NCI-H446 treated with DMSO at 0.1 percent for 48 hours (cell line): ENCODE results near the gene VMAC.

Experiments
- DNase-seq: peaks from one replicate; lab custom pipeline; 2025; lab: John Stamatoyannopoulos, UW

VMAC gene

DNA sequence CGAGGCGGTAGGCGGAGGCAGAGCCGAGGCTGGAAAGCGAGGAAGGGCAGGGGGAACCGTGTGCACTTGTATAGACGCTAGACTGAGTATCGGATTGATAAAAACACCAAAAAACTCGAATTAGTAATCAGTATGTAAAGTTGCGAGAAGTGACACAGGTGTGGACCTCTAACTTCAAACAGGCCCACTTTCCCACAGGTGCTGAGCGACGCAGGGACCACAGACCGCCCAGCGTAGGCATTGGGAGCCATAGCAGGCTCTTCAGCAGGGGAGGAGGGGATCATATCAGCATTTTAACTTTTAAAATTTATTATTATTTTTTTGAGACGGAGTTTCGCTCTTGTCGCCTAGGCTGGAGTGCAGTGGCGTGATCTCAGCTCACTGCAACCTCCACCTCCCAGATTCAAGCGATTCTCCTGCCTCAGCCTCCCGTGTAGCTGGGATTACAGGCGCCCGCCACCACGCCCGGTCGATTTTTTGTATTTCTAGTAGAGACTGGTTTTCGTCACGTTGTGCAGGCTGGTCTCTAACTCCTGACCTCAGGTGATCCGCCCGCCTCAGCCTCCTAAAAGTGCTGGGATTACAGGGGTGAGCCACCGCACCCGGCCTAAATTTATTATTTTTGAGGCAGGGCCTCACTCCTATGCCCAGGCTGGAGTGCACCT lies 574 bp downstream of the VMAC start:
- DNase-seq: no peak

DNA sequence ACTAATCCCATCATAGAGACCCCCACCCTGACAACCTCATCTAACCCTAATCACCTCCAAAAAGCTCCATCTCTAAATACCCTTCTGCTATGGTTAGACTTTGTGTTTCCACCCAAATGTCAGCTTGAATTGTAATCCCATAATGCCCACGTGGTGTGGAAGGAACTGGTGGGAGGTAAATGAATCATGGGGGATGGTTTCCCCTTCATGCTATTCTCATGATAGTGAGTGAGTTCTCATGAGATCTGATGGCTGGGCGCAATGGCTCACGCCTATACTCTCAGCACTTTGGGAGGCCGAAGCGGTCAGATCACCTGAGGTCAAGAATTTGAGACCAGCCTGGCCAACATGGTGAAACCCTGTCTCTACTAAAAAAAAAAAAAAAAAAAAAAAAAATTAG lies 2.6 kb downstream of the VMAC start:
- no peak for DNase-seq

DNA sequence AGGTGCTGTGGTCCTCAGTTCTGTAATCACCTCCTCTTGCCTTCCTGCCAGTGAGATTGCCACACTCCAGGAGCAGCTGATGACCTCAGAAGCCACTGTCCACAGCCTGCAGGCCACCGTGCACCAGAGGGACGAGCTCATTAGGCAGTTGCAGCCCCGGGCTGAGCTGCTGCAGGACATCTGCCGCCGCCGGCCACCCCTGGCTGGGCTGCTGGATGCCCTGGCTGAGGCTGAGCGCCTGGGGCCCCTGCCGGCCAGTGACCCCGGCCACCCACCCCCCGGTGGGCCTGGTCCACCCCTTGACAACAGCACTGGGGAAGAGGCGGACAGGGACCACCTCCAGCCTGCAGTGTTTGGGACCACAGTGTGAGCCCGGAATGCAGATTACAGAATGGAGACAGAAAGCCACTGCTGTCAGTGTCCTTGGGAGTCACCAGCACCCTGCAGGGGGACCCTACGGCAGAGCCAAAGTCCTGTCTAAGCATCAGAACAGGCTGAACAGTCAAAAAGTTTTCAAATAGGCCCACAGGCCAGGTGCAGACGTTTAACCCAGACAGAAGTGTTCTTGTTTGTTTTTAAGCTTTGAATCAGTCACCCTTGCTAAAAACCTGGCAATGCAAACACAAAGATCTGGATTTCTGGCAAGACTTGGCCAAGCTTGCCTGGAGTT lies 4.2 kb downstream of the VMAC start:
- DNase-seq: no peak

DNA sequence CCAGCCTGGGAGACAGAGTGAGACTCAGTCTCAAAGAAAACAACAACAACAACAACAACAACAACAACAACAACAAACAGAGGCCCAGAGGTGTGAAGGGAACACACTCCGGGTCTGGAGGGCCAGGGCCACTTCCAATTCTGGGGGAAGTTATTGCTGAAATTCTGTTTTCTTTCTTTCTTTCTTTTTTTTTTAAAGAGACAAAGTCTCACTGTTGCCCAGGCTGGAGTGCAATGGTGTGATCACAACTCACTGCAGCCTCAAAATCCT lies 5.9 kb downstream of the VMAC start:
- DNase-seq: no peak

DNA sequence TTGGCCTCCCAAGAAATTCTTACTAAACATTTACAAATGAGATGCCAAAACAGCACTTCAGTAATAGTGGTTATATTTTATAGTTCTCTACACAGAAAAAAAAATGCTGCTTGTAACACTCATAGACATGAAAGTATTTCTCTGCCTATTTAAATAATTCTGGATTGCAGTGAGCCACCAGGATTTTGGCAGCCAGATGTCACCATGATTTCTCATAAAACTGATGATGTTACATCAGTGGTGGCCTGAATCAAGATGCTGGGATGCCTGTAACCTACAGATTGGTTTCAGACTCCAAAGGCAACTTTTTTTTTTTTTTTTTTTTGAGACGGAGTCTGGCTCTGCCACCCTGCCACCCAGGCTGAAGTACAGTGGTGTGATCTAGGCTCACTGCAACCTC lies 6.7 kb downstream of the VMAC start:
- no peak for DNase-seq

DNA sequence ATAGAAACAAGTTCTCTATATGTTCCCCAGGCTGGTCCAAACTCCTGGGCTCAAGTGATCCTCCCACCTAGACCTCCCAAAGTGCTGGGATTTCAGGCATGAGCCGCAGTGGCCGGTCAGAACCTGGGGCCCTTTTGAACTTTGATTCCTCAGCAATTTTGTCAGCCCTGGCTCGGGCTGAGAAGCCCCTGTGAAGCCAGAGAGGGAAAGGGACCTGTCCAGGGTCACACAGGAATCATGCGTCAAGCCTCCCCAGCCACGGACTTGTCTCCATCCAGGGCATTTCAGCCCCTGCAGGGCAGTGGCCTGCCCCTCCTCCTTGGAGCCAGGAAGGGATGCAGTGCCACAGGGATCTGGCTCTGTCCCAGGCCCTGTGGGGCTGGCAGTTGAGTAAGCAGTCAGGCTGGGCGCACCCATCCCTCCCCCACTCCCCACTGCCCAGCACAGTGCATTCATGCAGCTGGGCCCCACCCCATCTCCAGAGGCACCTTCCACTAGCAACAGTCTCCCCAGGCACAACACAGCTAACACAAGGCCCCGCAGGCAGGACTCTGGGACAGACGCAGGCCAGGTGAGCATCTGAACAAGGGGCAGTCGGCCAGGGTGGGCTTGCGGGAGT lies 9.2 kb downstream of the VMAC start, which contains the start of gene CAPS:
Gene CAPS (plus strand): TSS at position 516 of the 619 bp plus-strand sequence. CDS start 153 bp downstream, outside the sequence.
- no peak for DNase-seq

DNA sequence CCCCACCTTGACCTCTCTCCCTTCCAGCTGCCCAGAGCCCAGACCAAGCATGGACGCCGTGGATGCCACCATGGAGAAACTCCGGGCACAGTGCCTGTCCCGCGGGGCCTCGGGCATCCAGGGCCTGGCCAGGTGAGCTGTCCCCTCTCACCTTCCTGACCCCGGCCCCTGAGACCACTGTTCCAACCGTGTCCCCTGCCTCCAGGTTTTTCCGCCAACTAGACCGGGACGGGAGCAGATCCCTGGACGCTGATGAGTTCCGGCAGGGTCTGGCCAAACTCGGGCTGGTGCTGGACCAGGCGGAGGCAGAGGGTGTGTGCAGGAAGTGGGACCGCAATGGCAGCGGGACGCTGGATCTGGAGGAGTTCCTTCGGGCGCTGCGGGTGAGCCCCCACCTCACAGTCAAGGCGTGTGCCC lies 9.7 kb downstream of the VMAC start:
- no peak for DNase-seq

DNA sequence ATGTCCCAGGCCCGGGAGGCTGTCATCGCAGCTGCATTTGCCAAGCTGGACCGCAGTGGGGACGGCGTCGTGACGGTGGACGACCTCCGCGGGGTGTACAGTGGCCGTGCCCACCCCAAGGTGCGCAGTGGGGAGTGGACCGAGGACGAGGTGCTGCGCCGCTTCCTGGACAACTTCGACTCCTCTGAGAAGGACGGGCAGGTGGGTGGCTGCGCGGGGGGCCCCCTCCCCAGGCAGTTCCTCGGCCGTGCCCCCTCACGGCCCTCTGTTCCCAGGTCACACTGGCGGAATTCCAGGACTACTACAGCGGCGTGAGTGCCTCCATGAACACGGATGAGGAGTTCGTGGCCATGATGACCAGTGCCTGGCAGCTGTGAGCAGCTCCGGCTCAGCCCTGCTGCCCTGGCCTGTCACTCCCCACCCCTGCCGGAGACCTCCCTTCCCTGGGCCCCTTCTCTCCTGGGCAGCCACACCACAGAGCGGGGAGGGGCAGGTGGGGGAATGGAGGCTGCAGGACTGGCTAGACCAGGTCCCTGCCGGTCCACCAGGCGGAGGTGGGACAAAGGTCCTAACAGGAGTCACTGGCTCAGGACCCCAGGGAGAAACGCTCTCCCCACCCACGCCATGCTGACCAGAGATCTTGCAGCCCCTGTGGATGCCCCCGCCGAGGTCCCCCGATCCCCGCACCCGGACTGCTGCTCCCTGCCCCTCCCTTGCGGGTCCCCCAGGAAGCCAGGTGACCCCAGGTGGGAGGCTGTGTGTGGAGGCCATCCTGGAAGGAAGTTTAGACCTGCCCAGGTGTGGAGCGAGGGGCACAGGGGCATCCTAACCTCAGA lies 10.5 kb downstream of the VMAC start:
- no peak for DNase-seq

DNA sequence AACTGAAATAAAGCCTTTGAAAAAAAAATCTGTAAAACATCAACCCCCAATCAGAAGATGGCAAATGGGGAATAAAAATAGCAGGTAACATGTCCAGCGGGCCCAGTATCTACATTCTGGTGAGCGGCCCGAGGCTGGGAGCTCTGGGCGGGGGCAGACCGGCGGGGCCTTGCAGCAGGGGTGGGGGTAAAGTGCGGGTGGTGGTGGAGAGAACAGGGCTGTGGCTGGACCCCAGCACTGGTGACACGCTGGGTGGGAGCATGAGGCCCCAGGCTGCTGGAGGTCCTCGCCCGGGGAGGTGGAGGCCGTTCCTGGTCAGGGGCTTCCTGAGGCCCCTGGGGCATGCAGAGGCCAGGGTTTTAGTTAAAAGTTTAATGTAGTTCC lies 11.1 kb downstream of the VMAC start:
- no peak for DNase-seq

DNA sequence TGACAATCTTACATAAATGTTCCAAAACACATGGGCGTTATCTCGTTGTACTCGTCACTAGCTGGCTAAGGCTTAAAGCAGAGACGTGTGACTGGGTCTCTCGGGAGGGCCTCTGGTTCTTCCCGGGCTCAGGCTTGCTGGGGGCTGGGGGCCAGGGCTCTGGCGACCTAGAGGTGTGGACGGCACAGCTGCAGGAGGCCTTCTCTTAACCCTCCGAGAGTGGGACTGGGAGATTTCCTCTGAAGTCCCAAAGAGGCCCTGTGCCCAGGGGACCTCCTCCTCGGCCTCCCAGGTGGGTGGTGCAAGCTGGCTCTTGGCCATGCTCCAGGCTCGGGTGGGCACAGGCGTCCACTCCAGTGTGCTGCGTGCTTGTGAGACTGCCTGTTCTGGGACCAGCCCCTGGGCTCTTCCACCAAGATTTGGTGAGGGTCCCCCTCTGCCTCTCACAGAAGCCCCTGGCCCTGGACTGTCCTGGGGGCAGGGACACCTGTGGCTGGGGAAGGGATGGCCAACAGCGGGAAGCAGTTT lies 11.6 kb downstream of the VMAC start:
- DNase-seq: no peak

DNA sequence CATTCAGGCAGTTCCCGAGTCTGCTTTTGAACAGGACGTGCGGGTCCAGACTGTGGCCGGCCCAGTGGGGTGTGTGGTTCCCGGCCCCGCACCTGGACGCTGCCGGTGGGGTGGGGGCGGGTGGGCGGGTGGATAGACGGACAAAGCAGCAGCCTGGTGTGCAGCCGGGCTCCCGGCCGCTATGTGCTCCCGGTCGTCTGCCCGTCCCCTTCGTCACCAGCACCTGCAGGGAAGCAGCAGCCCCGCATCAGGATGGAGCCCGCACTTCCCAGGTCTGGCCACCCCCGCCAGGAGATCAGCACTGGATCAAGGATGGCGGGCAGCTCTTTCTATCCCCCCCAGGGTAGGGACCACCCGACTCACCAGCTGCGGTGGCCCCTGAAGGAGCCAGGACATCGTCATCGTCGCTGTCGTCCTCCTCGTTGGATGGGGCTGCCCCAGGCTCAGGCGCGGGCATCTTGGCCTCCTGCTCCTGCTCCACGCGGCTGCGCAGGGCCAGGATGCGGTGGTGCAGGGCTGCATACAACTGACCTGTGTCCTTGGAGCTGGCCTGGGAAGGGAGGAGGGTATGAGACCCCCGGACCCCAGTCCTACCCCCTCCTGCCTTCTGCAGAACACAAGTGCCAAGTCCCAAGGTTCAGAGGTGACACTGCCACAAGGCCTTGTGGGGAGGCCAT lies 12.9 kb downstream of the VMAC start:
- DNase-seq: no peak

DNA sequence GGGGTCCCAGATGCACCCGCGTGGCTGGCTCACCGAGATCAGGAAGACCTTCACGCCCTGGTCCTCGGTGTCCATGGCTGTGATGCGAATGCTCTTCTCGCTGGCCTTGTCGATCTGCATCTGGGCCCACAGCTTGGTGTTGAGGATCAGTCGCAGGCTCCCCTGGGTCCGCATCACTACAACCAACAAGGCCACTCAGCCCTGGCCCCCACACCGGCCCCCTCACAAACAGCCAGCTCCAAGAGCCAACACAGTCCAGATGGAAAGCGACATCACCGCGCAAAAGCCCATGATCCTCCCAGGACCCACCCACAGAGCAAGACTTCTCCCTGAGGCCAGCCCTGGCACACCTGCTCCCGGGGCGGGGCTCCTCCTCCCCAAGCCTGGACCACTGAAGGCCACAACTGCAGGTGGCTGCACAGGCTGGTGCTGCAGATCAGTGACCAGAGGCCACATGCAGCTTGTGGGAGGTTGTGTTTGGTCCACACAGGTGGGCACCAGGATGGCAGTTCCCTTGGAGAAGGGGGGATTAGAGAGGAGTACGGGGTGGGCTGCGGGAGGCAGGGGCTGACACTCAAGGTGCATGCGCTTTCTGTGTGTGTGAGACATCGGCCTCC lies 13.9 kb downstream of the VMAC start:
- no peak for DNase-seq

DNA sequence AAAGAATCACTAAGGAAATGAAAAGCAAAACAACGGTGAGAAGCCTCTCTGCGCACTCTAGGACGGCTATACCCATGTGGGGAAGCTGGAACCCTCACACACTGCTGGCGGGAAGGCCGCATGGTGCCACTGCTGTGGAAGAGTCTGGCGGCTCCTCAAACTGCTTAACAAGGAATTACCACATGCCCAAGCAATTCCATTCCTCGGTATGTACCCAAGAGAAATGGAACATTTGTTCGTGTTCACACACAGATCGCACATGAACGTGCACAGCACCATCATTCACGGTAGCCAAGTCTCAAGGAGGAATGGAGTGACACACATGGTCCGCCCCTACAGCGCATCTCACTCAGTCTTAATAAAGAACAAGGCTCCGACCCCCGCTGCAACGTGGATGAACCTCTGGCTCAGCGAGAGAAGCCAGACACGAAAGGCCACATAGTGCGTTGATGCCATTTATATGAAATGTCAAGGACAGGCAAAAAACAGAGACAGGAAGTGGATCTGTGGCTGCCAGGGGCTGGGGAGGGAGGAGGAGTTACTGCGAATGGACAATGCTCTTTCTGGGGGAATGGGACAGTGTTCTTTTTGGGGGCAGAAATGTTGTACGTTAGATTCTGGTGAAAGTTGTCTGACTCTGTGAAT lies 17.0 kb downstream of the VMAC start:
- no peak for DNase-seq

DNA sequence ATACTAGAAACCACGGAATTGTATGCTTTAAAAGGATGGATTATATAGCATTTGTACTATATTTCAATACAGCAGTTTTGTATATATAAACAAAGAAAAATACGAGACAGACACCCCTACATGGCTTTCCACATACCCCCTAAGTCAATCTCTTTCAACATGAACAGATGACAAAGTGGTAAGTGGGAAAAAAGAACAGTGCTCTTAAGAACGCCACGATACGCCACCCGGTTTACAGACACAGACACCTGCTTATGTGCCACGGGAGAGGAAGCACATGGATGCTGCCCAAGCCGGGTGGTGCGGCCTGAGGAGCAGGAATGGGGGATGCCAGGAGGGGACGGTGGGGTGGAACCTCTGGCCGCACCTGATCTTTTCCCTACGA lies 17.5 kb downstream of the VMAC start:
- DNase-seq: no peak

DNA sequence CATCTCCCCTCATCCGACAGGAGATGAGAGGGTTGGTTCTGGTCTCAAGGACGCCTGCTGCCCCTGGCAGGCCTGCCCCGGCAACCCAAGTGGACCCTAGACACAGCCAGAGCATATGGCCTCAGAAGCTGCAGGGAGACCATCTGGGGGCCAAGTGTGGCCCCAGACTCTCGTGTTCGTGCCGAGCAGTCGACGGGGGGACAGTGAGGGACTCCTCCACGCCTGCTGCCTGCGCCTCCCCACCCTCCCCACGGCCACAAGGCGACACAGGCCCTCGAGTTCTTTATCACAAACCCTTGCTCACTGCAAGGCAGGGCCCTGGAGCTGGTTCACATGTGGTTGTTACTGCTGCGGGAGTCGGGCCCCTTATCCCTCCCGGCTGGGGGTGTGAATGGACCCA lies 18.7 kb downstream of the VMAC start:
- DNase-seq: no peak

DNA sequence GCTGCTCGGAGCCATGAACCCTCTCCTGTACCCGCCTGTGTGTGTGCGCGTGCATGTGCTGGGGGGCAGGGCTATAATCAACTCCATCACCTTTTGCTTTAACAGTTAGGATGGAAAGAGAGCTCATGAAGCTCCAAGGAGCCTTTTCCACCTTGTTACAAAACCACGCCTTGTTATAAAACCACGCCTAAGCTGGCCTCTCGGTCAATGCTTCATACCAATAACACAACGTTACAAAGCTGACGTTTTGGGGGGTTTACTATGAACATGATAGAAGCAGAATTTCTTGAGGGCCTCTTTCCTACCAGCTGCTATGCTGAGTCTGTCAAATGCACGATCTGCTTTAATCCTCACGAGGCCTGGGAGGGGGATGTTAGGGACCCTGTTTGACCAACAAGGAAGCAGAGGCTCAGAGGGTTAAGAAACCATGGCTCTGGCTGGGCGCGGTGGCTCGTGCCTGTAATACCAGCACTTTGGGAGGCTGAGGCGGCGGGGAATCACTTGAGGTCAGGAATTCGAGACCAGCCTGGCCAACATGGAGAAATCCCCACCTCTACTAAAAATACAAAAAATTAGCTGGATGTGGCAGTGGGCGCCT lies 21.3 kb downstream of the VMAC start:
- no peak for DNase-seq

DNA sequence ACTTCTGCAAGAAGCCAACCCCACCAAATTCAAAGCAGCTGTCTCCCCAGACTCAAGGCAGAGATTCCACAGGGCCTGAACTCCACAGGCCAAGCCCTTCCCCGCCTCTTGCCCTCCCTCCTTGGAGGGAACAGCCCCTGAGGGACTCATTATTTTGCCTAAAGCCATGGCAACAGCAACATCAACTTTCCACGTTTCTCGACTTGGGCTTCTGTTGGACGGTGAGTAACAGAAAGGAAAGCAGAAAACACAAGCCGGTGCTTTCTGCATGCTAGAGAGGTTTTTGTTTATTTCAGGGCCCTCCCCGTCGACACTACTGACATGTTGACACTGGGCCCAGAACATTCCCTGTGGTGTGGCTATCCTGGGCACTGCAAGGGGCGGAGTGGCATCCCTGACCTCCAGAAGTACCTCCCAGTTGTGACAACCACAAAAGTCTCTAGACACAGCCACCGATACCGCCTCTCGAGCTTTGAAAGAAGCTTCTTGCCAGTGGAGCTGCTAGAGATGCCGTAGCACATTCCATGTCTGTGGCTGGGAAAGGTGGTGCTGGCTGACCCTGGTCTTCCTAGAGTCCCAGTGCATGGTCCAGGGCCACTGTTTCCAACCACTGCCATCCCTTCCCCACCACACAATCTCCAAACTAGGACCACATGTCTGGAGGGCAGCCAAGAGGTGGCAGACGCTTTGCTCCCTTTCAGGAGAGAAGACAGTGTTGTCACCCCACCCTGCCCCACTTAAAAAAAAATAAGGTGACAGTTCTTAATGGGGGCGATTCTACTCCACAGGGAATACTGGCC lies 22.2 kb downstream of the VMAC start:
- DNase-seq: no peak

DNA sequence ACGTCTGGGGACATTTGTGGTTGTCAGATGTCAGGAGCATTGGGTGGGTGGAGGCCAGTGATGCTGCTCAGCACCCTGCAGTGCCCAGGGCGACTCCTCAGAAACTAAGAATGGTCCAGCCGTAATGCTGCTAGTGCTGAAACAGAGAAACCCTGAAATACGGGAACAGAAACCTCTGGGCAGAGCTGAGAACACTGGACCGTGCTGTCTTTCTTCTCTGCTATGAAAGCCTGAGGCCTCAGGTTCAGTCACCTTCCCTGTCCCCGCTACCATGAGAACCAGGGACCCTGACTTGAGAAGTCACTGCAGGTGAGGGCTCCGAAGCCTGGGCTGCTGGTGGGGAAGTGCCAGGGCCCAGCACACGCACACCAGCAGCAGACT lies 22.8 kb downstream of the VMAC start:
- no peak for DNase-seq

DNA sequence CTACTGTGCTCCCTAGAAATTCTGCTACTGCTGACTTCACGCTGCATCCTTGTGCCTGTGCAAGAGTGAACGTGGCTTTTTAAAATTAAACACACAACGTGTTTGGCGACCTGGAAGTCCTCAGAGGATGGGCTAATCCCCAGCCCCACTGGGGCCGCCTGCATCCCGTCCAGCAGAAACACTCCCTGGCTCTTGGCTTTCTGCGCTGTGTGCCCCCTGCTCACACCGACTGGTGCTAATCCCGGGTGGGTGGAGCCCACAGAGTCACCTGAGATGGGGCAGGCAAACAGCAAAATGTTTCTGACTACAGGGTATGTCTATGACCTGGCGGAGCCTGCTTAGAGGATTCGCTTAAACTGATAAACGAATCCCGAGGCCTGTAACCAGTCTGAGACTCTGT lies 24.5 kb downstream of the VMAC start:
- no peak for DNase-seq

DNA sequence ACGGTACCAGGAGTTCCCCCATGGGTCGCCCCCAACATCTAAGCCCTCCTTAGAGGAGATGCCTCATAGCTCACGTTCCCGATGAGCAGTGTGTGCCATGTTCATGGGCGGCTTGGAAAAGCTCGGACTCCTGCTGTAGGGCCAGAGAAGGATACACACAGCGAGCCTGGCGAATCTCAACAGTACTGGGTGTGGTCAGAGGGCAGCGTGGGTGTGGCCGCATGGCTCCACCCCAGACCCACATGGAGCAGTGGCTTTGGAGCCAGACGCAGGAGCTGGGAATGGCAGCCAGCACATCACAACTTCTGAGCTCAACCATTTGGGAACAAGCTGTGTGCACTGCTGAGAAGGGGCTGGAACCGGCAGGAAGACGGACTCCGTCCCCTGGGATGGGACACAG lies 25.0 kb downstream of the VMAC start:
- DNase-seq: no peak
